A549 treated with AZD9567 at 1 μM for 4 hours (cell line): ENCODE results near the gene TEX48. TPM values are rescaled to one million over a fixed set of nuclear protein-coding genes. Genes with fewer than 3 reads are reported as not detected.

Experiments used
- total RNA-seq: library from RNA; stranded (reverse); fragments of 200-300 nt; extraction: Qiagen RNA extraction; gene quantifications from 5 replicates; pipeline ENCODE4 v1.2.3, GENCODE V29; 2022; ENCODE audit not compliant: insufficient read depth

TEX48 gene
- not detected in 5 replicates for total RNA-seq

GRCh38 chr9:114681594-114682332 is at the start of gene TEX48:
Gene TEX48, minus strand, starts transcription at chr9:114682192. Its CDS starts 10,469 bp downstream, at chr9:114671723.

GRCh38 chr9:114657705-114658104 is 24.3 kb downstream of the TEX48 start, which contains the start of gene TEX53:
Gene TEX53, minus strand, starts transcription at chr9:114657805. Its CDS starts 31 bp downstream, at chr9:114657774.

Other genes with a start within 250 kb of the TEX48 start
- 2.4 to 7.4 TPM (median 6.7 TPM) in 5 replicates for gene WHRN, start 176.7 kb downstream of the TEX48 start, total RNA-seq
- gene ATP6V1G1, start 94.4 kb downstream of the TEX48 start, total RNA-seq, result 118 to 168 TPM (median 121 TPM) in 5 replicates
- gene TMEM268, start 70.9 kb downstream of the TEX48 start, total RNA-seq, result 10.2 to 13.7 TPM (median 11.0 TPM) in 5 replicates
- not detected in 5 replicates for gene TEX53, start 24.4 kb downstream of the TEX48 start, total RNA-seq
- 0.05 to 0.56 TPM (median 0.08 TPM) in 5 replicates for gene TNFSF15, start 123.8 kb upstream of the TEX48 start, total RNA-seq
- gene TNFSF8, start 248.4 kb upstream of the TEX48 start, total RNA-seq, result not detected in 5 replicates